ENCODE data around the gene CHST11. TPM values are rescaled to one million over a fixed set of nuclear protein-coding genes. Genes with fewer than 3 reads are reported as not detected.
A peak's percentile ranks its signal among the peaks of the same experiment; 100 is the strongest.

Gene CHST11
- total and polyA plus RNA-seq, 7 experiments from 2014 or later = 23.4 to 74.3 (median 32.0) TPM

DNA sequence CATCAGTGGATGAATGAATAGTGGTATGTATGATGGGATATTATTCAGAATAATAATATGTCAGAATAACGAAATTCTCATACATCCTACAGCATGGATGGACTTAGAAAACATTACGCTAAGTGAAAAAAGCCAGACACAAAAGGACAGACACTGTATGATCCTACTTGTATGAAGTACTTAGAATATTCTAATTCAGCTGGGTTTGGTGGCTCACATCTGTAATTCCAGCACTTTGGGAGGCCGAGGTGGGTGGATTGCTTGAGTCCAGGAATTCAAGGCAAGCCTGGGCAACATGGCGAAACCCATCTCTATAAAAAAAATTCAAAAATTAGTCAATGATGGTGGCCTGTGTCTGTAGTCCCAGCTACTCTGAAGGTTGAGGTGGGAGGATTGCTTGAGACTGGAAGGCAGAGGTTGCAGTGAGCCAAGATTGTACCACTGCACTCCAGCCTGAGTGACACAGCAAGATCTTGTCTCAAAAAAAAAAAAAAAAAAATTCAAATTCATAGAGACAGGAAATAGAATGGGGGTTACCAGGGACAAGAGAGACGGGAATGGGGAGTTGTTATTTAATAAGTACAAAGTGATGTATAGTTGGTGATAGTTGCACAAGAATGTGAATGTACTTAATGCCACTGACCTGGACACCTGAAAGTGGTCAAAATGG is 132.3 kb downstream of the CHST11 start:
- H3K4me3 Mint-ChIP-seq = no peak overlapping the region
- H3K4me1 Mint-ChIP-seq = peaks cover 15 to 51% (median 34%) of the 10 kb centered on the region in 7 donors
- DNase-seq (no peak), ATAC-seq (no peak)
- Histone ChIP-seq H3K36me3 (ENCODE audit: control insufficient read depth in 2 of 3, insufficient read depth in 3 of 3, low read length in 3 of 3) (no peaks in the 10 kb centered on the region), H3K4me3 (ENCODE audit: low read length) (no peak overlapping the region), H3K9me3 (ENCODE audit: control insufficient read depth in 2 of 3, low read length in 3 of 3) (no peaks in the 10 kb centered on the region), H3K27ac (ENCODE audit: low read depth, low read length) (no peak overlapping the region), H3K4me1 (ENCODE audit: control insufficient read depth in 2 of 2, insufficient read depth in 2 of 2, low read length in 2 of 2) (peaks cover 0 to 5% of the 10 kb centered on the region in 2 donors), H3K27me3 (ENCODE audit: control insufficient read depth in 2 of 2, insufficient read depth in 2 of 2, low read length in 2 of 2) (no peaks in the 10 kb centered on the region)
- peaks cover 0 to 4% (median 0%) of the 10 kb centered on the region in 11 donors for H3K9me3 Mint-ChIP-seq
- H3K27me3 Mint-ChIP-seq = no peaks in the 10 kb centered on the region
- ChIA-PET POLR2A (no interaction called here), CTCF (no interaction called here)
- H3K36me3 Mint-ChIP-seq = peaks cover 4 to 31% (median 21%) of the 10 kb centered on the region in 5 donors
- intact Hi-C loops (cut with micrococcal nuclease) = no loop called here
- H3K27ac Mint-ChIP-seq = no peak overlapping the region

DNA sequence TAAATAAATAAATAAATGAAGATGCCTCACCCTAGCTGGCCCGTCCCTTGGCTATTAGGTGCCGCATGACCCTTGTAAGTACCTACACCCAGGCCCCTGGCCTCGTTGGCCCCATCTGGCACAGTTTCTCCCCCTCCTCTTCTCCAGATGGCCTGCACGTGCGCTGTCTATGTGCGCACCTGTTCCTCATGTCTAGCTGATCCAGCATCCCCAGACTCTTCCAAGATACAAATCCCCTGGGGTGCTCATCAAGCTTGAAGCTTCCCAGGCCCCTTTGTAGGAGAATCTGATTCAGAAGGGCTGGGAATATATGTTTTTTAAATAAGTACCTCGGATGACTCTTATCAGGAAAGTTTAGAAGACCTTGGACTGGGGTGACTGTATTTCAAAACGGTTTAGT is 133.3 kb downstream of the CHST11 start:
- Histone ChIP-seq H3K4me3 (ENCODE audit: low read length) (no peak overlapping the region), H3K4me1 (ENCODE audit: control insufficient read depth in 2 of 2, insufficient read depth in 2 of 2, low read length in 2 of 2) (peaks cover 0 to 5% of the 10 kb centered on the region in 2 donors), H3K27me3 (ENCODE audit: control insufficient read depth in 2 of 2, insufficient read depth in 2 of 2, low read length in 2 of 2) (no peaks in the 10 kb centered on the region), H3K36me3 (ENCODE audit: control insufficient read depth in 2 of 3, insufficient read depth in 3 of 3, low read length in 3 of 3) (no peaks in the 10 kb centered on the region), H3K9me3 (ENCODE audit: control insufficient read depth in 2 of 3, low read length in 3 of 3) (no peaks in the 10 kb centered on the region), H3K27ac (ENCODE audit: low read depth, low read length) (no peak overlapping the region)
- Mint-ChIP-seq H3K4me1 (peaks cover 19 to 41% (median 34%) of the 10 kb centered on the region in 7 donors), H3K4me3 (no peak overlapping the region), H3K27ac (no peak overlapping the region), H3K9me3 (peaks cover 0 to 4% (median 0%) of the 10 kb centered on the region in 11 donors), H3K27me3 (no peaks in the 10 kb centered on the region), H3K36me3 (peaks cover 4 to 31% (median 16%) of the 10 kb centered on the region in 5 donors)
- ATAC-seq = no peak
- ChIA-PET CTCF (no interaction called here), POLR2A (interaction anchor here (1.0 kb wide), 1 partner anchor 129 kb away, joined by 3 read pairs; no protein-coding TSS in a partner anchor)
- intact Hi-C loops (cut with micrococcal nuclease) = no loop called here
- DNase-seq = no peak

DNA sequence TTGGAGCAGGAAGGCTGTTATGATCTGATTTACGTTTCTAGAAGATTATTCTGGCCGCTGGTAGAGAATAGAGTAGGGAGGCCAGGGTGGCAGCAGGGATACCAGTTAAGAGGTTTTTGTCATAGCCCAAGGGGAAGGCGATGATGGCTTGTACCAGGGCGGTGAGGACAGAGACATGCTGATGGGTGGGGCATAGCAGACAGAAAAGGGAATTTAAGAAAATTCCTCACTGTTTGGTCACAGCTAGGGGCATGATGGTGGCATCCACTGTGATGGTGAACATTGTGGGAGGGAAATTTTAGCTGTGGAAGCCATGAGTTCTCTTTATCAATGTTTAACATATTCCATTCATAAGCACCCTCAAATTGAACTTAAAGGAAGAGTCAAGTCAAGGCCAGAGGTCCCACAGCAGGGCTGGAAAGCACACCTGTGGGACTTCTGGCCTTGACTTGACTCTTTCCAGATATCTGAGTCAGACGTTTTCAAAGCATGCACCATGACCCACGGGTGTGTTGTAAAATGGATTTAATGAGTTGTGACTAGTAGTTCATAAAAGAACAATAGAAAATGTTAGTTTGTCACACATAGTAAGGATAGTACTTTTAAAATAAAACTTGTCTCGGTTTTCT is 134.6 kb downstream of the CHST11 start:
- POLR2A ChIA-PET = interaction anchor here (0.8 kb wide), 1 partner anchor 23 kb away, joined by 3 read pairs; no protein-coding TSS in a partner anchor
- CTCF ChIA-PET = no interaction called here
- Mint-ChIP-seq H3K9me3 (peaks cover 0 to 4% (median 0%) of the 10 kb centered on the region in 11 donors), H3K36me3 (peaks cover 4 to 26% (median 12%) of the 10 kb centered on the region in 5 donors), H3K27ac (peak overlapping the region in 2 of 9 donors; percentile 6 to 81), H3K4me3 (peak overlapping the region in 1 of 10 donors; percentile 16), H3K27me3 (no peaks in the 10 kb centered on the region), H3K4me1 (peaks cover 20 to 41% (median 37%) of the 10 kb centered on the region in 7 donors)
- no peaks in the 10 kb centered on the region for H3K36me3 ChIP-seq (ENCODE audit: control insufficient read depth in 2 of 3, insufficient read depth in 3 of 3, low read length in 3 of 3)
- H3K9me3 ChIP-seq (ENCODE audit: control insufficient read depth in 2 of 3, low read length in 3 of 3) = no peaks in the 10 kb centered on the region
- peaks cover 0 to 5% of the 10 kb centered on the region in 2 donors for H3K4me1 ChIP-seq (ENCODE audit: control insufficient read depth in 2 of 2, insufficient read depth in 2 of 2, low read length in 2 of 2)
- H3K27me3 ChIP-seq (ENCODE audit: control insufficient read depth in 2 of 2, insufficient read depth in 2 of 2, low read length in 2 of 2) = no peaks in the 10 kb centered on the region
- ATAC-seq (no peak), DNase-seq (no peak)
- intact Hi-C loops (cut with micrococcal nuclease) = no loop called here
- no peak overlapping the region for H3K4me3 ChIP-seq (ENCODE audit: low read length)
- no peak overlapping the region for H3K27ac ChIP-seq (ENCODE audit: low read depth, low read length)

DNA sequence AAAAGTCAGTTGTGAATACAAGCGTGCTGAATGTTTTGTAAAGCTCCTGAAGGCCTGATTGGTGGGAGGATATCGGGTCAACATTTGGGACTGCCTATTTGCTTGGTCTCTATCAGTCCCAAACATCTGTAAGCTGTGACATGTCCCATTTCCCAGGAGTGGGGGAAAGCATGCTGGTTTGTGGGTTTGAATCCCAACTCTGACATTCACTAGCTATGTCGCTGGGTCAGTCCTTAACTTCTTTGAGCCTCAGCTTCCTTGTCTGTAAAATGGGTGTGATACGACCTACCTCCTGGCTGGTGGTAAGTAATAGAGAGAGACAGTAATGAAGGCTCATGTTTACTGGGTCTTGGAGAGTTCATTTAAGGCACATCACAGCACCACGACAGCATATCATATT is 136.7 kb downstream of the CHST11 start:
- no peak overlapping the region for H3K4me3 ChIP-seq (ENCODE audit: low read length)

GRCh38 chr12:104596134-104596799 is 139.5 kb downstream of the CHST11 start:
- H3K4me3 ChIP-seq (ENCODE audit: low read length) = no peak overlapping the region
- DNase-seq (no peak), ATAC-seq (peak; percentile 14)
- Mint-ChIP-seq H3K36me3 (peaks cover 0 to 16% (median under 1%) of the 10 kb centered on the region in 5 donors), H3K27me3 (no peaks in the 10 kb centered on the region), H3K4me1 (peaks cover 31 to 62% (median 47%) of the 10 kb centered on the region in 7 donors), H3K4me3 (no peak overlapping the region), H3K27ac (no peak overlapping the region), H3K9me3 (peaks cover 0 to 2% (median 0%) of the 10 kb centered on the region in 11 donors)
- ChIA-PET POLR2A (interaction anchor here (0.7 kb wide), 1 partner anchor 231 kb away, joined by 3 read pairs; no protein-coding TSS in a partner anchor), CTCF (no interaction called here)
- H3K36me3 ChIP-seq (ENCODE audit: control insufficient read depth in 2 of 3, insufficient read depth in 3 of 3, low read length in 3 of 3) = no peaks in the 10 kb centered on the region
- peaks cover 0 to 5% of the 10 kb centered on the region in 2 donors for H3K4me1 ChIP-seq (ENCODE audit: control insufficient read depth in 2 of 2, insufficient read depth in 2 of 2, low read length in 2 of 2)
- H3K9me3 ChIP-seq (ENCODE audit: control insufficient read depth in 2 of 3, low read length in 3 of 3) = no peaks in the 10 kb centered on the region
- intact Hi-C loops (cut with micrococcal nuclease) = no loop called here
- no peak overlapping the region for H3K27ac ChIP-seq (ENCODE audit: low read depth, low read length)
- H3K27me3 ChIP-seq (ENCODE audit: control insufficient read depth in 2 of 2, insufficient read depth in 2 of 2, low read length in 2 of 2) = no peaks in the 10 kb centered on the region

More for the DNA sequence above, 136.7 kb downstream of the CHST11 start:
- Histone ChIP-seq H3K36me3 (ENCODE audit: control insufficient read depth in 2 of 3, insufficient read depth in 3 of 3, low read length in 3 of 3) (no peaks in the 10 kb centered on the region), H3K27ac (ENCODE audit: low read depth, low read length) (no peak overlapping the region), H3K27me3 (ENCODE audit: control insufficient read depth in 2 of 2, insufficient read depth in 2 of 2, low read length in 2 of 2) (no peaks in the 10 kb centered on the region), H3K4me1 (ENCODE audit: control insufficient read depth in 2 of 2, insufficient read depth in 2 of 2, low read length in 2 of 2) (peaks cover 0 to 5% of the 10 kb centered on the region in 2 donors), H3K9me3 (ENCODE audit: control insufficient read depth in 2 of 3, low read length in 3 of 3) (no peaks in the 10 kb centered on the region)
- peak overlapping the region in 1 of 10 donors; percentile 22 for H3K4me3 Mint-ChIP-seq
- ChIA-PET POLR2A (no interaction called here), CTCF (no interaction called here)
- peaks cover 32 to 50% (median 40%) of the 10 kb centered on the region in 7 donors for H3K4me1 Mint-ChIP-seq
- no peak overlapping the region for H3K27ac Mint-ChIP-seq
- ATAC-seq (no peak), DNase-seq (no peak)
- H3K27me3 Mint-ChIP-seq = no peaks in the 10 kb centered on the region
- peaks cover 4 to 23% (median 12%) of the 10 kb centered on the region in 5 donors for H3K36me3 Mint-ChIP-seq
- intact Hi-C loops (cut with micrococcal nuclease) = no loop called here
- peaks cover 0 to 4% (median 0%) of the 10 kb centered on the region in 11 donors for H3K9me3 Mint-ChIP-seq

GRCh38 chr12:104596898-104597843 is 140.4 kb downstream of the CHST11 start:
- no peaks in the 10 kb centered on the region for H3K36me3 ChIP-seq (ENCODE audit: control insufficient read depth in 2 of 3, insufficient read depth in 3 of 3, low read length in 3 of 3)
- H3K4me1 ChIP-seq (ENCODE audit: control insufficient read depth in 2 of 2, insufficient read depth in 2 of 2, low read length in 2 of 2) = peaks cover 0 to 5% of the 10 kb centered on the region in 2 donors
- H3K27me3 ChIP-seq (ENCODE audit: control insufficient read depth in 2 of 2, insufficient read depth in 2 of 2, low read length in 2 of 2) = no peaks in the 10 kb centered on the region
- H3K4me3 Mint-ChIP-seq = no peak overlapping the region
- no peaks in the 10 kb centered on the region for H3K27me3 Mint-ChIP-seq
- POLR2A ChIA-PET = no interaction called here
- no peak overlapping the region for H3K4me3 ChIP-seq (ENCODE audit: low read length)
- no peak overlapping the region for H3K27ac Mint-ChIP-seq
- DNase-seq (no peak), ATAC-seq (no peak)
- CTCF ChIA-PET = no interaction called here
- H3K4me1 Mint-ChIP-seq = peaks cover 38 to 70% (median 52%) of the 10 kb centered on the region in 7 donors
- intact Hi-C loops (cut with micrococcal nuclease) = no loop called here
- no peaks in the 10 kb centered on the region for H3K9me3 ChIP-seq (ENCODE audit: control insufficient read depth in 2 of 3, low read length in 3 of 3)
- no peak overlapping the region for H3K27ac ChIP-seq (ENCODE audit: low read depth, low read length)
- H3K9me3 Mint-ChIP-seq = peaks cover 0 to 2% (median 0%) of the 10 kb centered on the region in 11 donors
- peaks cover 0 to 18% (median 4%) of the 10 kb centered on the region in 5 donors for H3K36me3 Mint-ChIP-seq
